CD14-positive monocyte (primary cell): Measurements from ENCODE around the gene UQCRH. TPM values are rescaled to one million over a fixed set of nuclear protein-coding genes. Genes with fewer than 3 reads are reported as not detected.

ENCODE experiments used
- DNase-seq, 3 donors: peaks; one replicate each; pipeline ENCODE4 v3.0.0-alpha.2; 2011 to 2022
- H2AFZ ChIP-seq: 2 replicates; pipeline ENCODE4 v1.6.0; 2012; ENCODE audit warnings: mild to moderate bottlenecking, low read depth, low read length, inconsistent platforms; ENCODE audit not compliant: insufficient read depth, poor library complexity, severe bottlenecking
- H3K27ac ChIP-seq, 2 donors: 1 replicate in 1 of 2; 2 replicates in 1 of 2; pipeline ENCODE4 v1.5.1; 2012 to 2013; ENCODE audit warnings: low read length in 2 of 2, control low read depth in 1 of 2, inconsistent platforms in 1 of 2, low read depth in 1 of 2, mild to moderate bottlenecking in 1 of 2
- H3K27me3 ChIP-seq, 2 donors: one replicate each; pipeline versions ENCODE4 v1.6.0 to v1.6.1; 2011 to 2013; ENCODE audit warnings: low read length in 2 of 2; ENCODE audit not compliant: control insufficient read depth in 2 of 2, insufficient read depth in 2 of 2
- H3K36me3 ChIP-seq, 2 donors: replicated peaks in 1 of 2; 1 replicate in 1 of 2; 2 replicates in 1 of 2; pipeline versions ENCODE4 v1.5.1 to v1.6.1; 2012 to 2013; ENCODE audit warnings: low read length in 2 of 2, control low read depth in 1 of 2, inconsistent platforms in 1 of 2, mild to moderate bottlenecking in 1 of 2; ENCODE audit not compliant: insufficient read depth in 2 of 2, control insufficient read depth in 1 of 2
- H3K4me1 ChIP-seq, 2 donors: 1 replicate in 1 of 2; 2 replicates in 1 of 2; pipeline versions ENCODE4 v1.5.1 to v1.6.1; 2012 to 2013; ENCODE audit warnings: low read length in 2 of 2, control low read depth in 1 of 2, inconsistent platforms in 1 of 2, mild to moderate bottlenecking in 1 of 2, moderate library complexity in 1 of 2; ENCODE audit not compliant: insufficient read depth in 2 of 2, control insufficient read depth in 1 of 2
- H3K4me2 ChIP-seq: replicated peaks from 2 replicates; pipeline ENCODE3; 2012; ENCODE audit warnings: low read length, moderate library complexity, mild to moderate bottlenecking; ENCODE audit not compliant: poor library complexity, severe bottlenecking; ENCODE audit errors: extremely low read depth
- H3K4me3 ChIP-seq, 3 experiments: fragments of 200-600 bp in 1 of 3; sonication (generic) in 1 of 3; replicated peaks in 1 of 3; 1 replicate in 2 of 3; 2 replicates in 1 of 3; pipeline ENCODE4 v1.5.1; 2011 to 2013; ENCODE audit warnings: low read length in 3 of 3, mild to moderate bottlenecking in 3 of 3, control low read depth in 2 of 3, low read depth in 2 of 3, inconsistent platforms in 1 of 3, moderate library complexity in 1 of 3
- H3K79me2 ChIP-seq: 2 replicates; pipeline ENCODE4 v1.6.0; 2012; ENCODE audit warnings: mild to moderate bottlenecking, control low read depth, inconsistent platforms, low read length, moderate library complexity; ENCODE audit not compliant: insufficient read depth
- H3K9ac ChIP-seq: 2 replicates; pipeline ENCODE4 v1.6.0; 2017; ENCODE audit warnings: low read length, mild to moderate bottlenecking; ENCODE audit not compliant: insufficient read depth, poor library complexity, severe bottlenecking
- H3K9me3 ChIP-seq, 2 donors: replicated peaks in 1 of 2; 1 replicate in 1 of 2; 2 replicates in 1 of 2; pipeline versions ENCODE4 v1.5.1 to v1.6.1; 2012 to 2013; ENCODE audit warnings: low read length in 2 of 2, control low read depth in 1 of 2; ENCODE audit not compliant: control insufficient read depth in 1 of 2, insufficient read depth in 1 of 2
- H4K20me1 ChIP-seq: 2 replicates; pipeline ENCODE4 v1.6.0; 2012; ENCODE audit warnings: mild to moderate bottlenecking, low read length, control low read depth, moderate library complexity; ENCODE audit not compliant: insufficient read depth
- H3K27ac Mint-ChIP-seq, 7 donors: one replicate each; pipeline ENCODE4 v1.8.0; 2020; ENCODE audit warnings: mild to moderate bottlenecking in 7 of 7, mixed read lengths in 7 of 7, moderate library complexity in 6 of 7, inconsistent platforms in 2 of 7
- H3K27me3 Mint-ChIP-seq, 3 donors: one replicate each; pipeline ENCODE4 v1.8.0; 2021 to 2022; ENCODE audit warnings: low read depth in 3 of 3, mild to moderate bottlenecking in 3 of 3, mixed read lengths in 3 of 3, moderate library complexity in 3 of 3, inconsistent platforms in 1 of 3
- H3K36me3 Mint-ChIP-seq, 2 donors: one replicate each; pipeline ENCODE4 v1.8.0; 2020; ENCODE audit warnings: mixed read lengths in 2 of 2, inconsistent platforms in 1 of 2, mild to moderate bottlenecking in 1 of 2
- H3K4me1 Mint-ChIP-seq: one replicate; pipeline ENCODE4 v1.8.0; 2020; ENCODE audit warnings: mild to moderate bottlenecking, mixed read lengths
- H3K4me3 Mint-ChIP-seq, 2 donors: one replicate each; pipeline ENCODE4 v1.8.0; 2020; ENCODE audit warnings: mild to moderate bottlenecking in 2 of 2, mixed read lengths in 2 of 2, moderate library complexity in 1 of 2
- H3K9me3 Mint-ChIP-seq, 7 donors: one replicate each; pipeline ENCODE4 v1.8.0; 2020 to 2022; ENCODE audit warnings: mixed read lengths in 7 of 7, mild to moderate bottlenecking in 6 of 7, moderate library complexity in 6 of 7, inconsistent platforms in 2 of 7
- WGBS: methylation state at CpG from one replicate; pipeline ENCODE4 v1.1.5; 2013; ENCODE audit warnings: missing lambda C conversion rate; ENCODE audit not compliant: insufficient coverage; 5-methylcytosine and 5-hydroxymethylcytosine counted together
- intact Hi-C, 2 donors: fragments of 100-400 bp; cut with micrococcal nuclease; formaldehyde crosslinking; loops; one replicate each; pipeline versions ENCODE4 v1.15.0 to v1.15.1; 2023
- polyA plus RNA-seq, 3 donors: library from polyadenylated mRNA; depleted of rRNA in 1 of 3; unstranded in 2 of 3; stranded (reverse) in 1 of 3; fragments of 300-500 nt in 2 of 3; fragments of >200 nt in 1 of 3; fragmentation: Illumina TruSeq in 2 of 3; gene quantifications; 1 replicate in 2 of 3; 2 replicates in 1 of 3; pipeline ENCODE4 v1.2.3, GENCODE V29; 2012 to 2021
- TF ChIP-seq, protein P1 (sequence below): fragments of 200-600 bp; IDR thresholded peaks from one replicate; pipeline ENCODE4 v1.8.0; 2022; ENCODE audit warnings: antibody characterized with exemption, mild to moderate bottlenecking

UQCRH gene
- polyA plus RNA-seq, 3 donors: 261 to 341 (median 266) TPM

DNA sequence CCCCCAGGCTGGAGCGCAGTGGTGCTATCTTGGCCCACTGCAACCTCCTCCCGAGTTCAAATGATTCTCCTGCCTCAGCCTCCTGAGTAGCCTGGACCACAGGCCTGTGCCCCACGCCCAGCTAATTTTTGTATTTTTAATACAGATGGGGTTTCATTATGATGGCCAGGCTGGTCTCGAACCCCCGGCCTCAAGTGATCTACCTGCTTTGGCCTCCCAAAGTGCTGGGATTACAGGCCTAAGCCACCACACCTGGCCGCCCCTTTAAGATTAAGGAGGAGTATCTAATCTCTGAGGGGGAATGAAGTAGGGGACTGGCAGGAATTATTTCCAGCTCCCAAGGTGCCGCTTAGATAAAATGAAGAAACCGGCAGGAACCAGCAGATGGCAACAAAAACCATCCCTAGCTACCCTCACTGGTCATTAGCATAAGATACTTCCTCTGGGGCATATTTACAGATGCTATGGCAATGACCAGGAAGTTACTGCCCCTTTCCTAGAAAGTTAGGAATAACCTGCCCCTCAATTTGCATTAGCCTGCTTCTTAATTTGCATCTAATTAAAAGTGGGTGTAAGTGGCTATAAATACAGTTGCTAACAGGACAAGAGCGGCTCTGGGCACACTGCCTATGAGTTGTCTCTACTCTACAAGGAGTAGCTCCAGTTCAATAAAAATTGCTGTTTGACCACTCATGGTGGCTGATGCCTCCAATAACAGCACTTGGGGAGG, 30.0 kb downstream of the UQCRH start:
- Histone ChIP-seq H3K79me2 (no peaks in the 10 kb centered on the region), H2AFZ (no peak overlapping the region), H3K4me2 (no peak overlapping the region), H3K9ac (no peak overlapping the region), H4K20me1 (no peaks in the 10 kb centered on the region), H3K36me3 (no peaks in the 10 kb centered on the region), H3K4me3 (no peak overlapping the region), H3K4me1 (peaks cover 2 to 8% of the 10 kb centered on the region in 2 donors), H3K27me3 (no peaks in the 10 kb centered on the region), H3K9me3 (no peaks in the 10 kb centered on the region), H3K27ac (no peak overlapping the region)
- TF ChIP-seq, protein P1, sequence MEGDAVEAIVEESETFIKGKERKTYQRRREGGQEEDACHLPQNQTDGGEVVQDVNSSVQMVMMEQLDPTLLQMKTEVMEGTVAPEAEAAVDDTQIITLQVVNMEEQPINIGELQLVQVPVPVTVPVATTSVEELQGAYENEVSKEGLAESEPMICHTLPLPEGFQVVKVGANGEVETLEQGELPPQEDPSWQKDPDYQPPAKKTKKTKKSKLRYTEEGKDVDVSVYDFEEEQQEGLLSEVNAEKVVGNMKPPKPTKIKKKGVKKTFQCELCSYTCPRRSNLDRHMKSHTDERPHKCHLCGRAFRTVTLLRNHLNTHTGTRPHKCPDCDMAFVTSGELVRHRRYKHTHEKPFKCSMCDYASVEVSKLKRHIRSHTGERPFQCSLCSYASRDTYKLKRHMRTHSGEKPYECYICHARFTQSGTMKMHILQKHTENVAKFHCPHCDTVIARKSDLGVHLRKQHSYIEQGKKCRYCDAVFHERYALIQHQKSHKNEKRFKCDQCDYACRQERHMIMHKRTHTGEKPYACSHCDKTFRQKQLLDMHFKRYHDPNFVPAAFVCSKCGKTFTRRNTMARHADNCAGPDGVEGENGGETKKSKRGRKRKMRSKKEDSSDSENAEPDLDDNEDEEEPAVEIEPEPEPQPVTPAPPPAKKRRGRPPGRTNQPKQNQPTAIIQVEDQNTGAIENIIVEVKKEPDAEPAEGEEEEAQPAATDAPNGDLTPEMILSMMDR: peak; percentile 70
- Mint-ChIP-seq H3K27ac (peak overlapping the region in 2 of 7 donors; percentile 21 to 78), H3K4me1 (peaks cover 4% of the 10 kb centered on the region), H3K36me3 (no peaks in the 10 kb centered on the region), H3K4me3 (no peak overlapping the region), H3K27me3 (peaks cover 0 to 3% (median 0%) of the 10 kb centered on the region in 3 donors), H3K9me3 (peaks cover 0 to 2% (median 0%) of the 10 kb centered on the region in 7 donors)
- peak; percentile 53 to 84 (median 76) for DNase-seq
- 90% methylated on average over 6 of the region's 9 CpGs for WGBS
- intact Hi-C loops: loop anchor here (2.0 to 10.0 kb wide), 3 partner anchors 15 to 194 kb away; no protein-coding TSS in a partner anchor

DNA sequence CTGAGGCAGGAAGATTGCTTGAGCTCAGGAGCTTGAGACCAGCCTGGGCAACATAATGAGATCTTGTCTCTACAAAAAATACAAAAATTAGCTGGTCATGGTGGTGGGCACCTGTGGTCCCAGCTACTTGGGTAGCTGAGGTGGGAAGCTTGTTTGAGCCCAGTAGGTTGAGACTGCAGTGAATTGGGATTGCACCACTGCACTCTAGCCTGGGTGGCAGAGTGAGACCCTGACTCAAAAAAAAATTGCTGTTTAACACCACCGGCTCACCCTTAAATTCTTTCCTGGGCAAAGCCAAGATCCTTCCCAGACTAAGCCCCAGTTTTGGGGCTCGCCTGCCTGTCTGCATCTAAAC, 30.5 kb downstream of the UQCRH start:
- H3K4me3 ChIP-seq: no peak overlapping the region
- no peaks in the 10 kb centered on the region for H3K36me3 ChIP-seq
- no peak overlapping the region for H3K27ac ChIP-seq
- WGBS: 90% methylated on average over 2 of the region's 2 CpGs
- H3K36me3 Mint-ChIP-seq: no peaks in the 10 kb centered on the region
- no peaks in the 10 kb centered on the region for H4K20me1 ChIP-seq
- H3K27me3 ChIP-seq: no peaks in the 10 kb centered on the region
- peaks cover 2 to 8% of the 10 kb centered on the region in 2 donors for H3K4me1 ChIP-seq
- TF ChIP-seq, protein P1: no peak
- intact Hi-C loops: loop anchor here (5.0 to 10.0 kb wide), 2 partner anchors 191 to 193 kb away; no protein-coding TSS in a partner anchor
- H3K9ac ChIP-seq: no peak overlapping the region
- no peaks in the 10 kb centered on the region for H3K9me3 ChIP-seq
- peaks cover 0 to 3% (median 0%) of the 10 kb centered on the region in 3 donors for H3K27me3 Mint-ChIP-seq
- no peak overlapping the region for H3K27ac Mint-ChIP-seq
- no peak overlapping the region for H3K4me2 ChIP-seq
- no peak for DNase-seq
- H3K4me1 Mint-ChIP-seq: peaks cover 4% of the 10 kb centered on the region
- no peak overlapping the region for H2AFZ ChIP-seq
- no peaks in the 10 kb centered on the region for H3K79me2 ChIP-seq
- H3K9me3 Mint-ChIP-seq: peaks cover 0 to 2% (median 0%) of the 10 kb centered on the region in 7 donors
- no peak overlapping the region for H3K4me3 Mint-ChIP-seq
